A673 (cell line): ENCODE data around the gene NLRP10. TPM values are rescaled to one million over a fixed set of nuclear protein-coding genes. Genes with fewer than 3 reads are reported as not detected.

Experiments used
- BruUV-seq: library from RNA; stranded (reverse); fragments of 400-500 nt; replicated peaks from 2 replicates; lab custom pipeline; 2021; lab: Mats Ljungman, UMichigan
- CTCF ChIA-PET: fragments of 300-600 bp; sonication (Branson Sonifier 250); formaldehyde crosslinking; loops from one replicate; lab custom pipeline; 2022; ENCODE audit warnings: antibody characterized with exemption; lab: Charles Lee
- POLR2A ChIA-PET: fragments of 300-600 bp; sonication (Branson Sonifier 250); formaldehyde crosslinking; loops from one replicate; lab custom pipeline; 2022; ENCODE audit warnings: antibody characterized with exemption; ENCODE audit not compliant: low non-redundant PET; lab: Charles Lee
- DNase-seq: peaks from one replicate; pipeline ENCODE4 v3.0.0-alpha.2; 2015; ENCODE audit warnings: low spot score
- H3K27ac ChIP-seq: fragments of 200-600 bp; sonication (generic); 2 replicates; pipeline ENCODE4 v1.5.1; 2016; ENCODE audit warnings: mixed run types, low read depth, mild to moderate bottlenecking, mixed read lengths, antibody characterized with exemption, low read length; ENCODE audit not compliant: poor library complexity, severe bottlenecking
- H3K27me3 ChIP-seq: fragments of 200-600 bp; sonication (generic); replicated peaks from 2 replicates; pipeline ENCODE4 v1.6.1; 2017; ENCODE audit warnings: mixed run types, low read depth, mild to moderate bottlenecking, mixed read lengths, antibody characterized with exemption, low read length; ENCODE audit not compliant: insufficient read depth, poor library complexity
- H3K36me3 ChIP-seq: fragments of 200-600 bp; sonication (generic); 2 replicates; pipeline ENCODE4 v1.6.1; 2016; ENCODE audit warnings: mixed run types, mild to moderate bottlenecking, mixed read lengths, antibody characterized with exemption, low read length; ENCODE audit not compliant: insufficient read depth, poor library complexity, severe bottlenecking
- H3K4me1 ChIP-seq: fragments of 200-600 bp; sonication (generic); 2 replicates; pipeline ENCODE4 v1.6.1; 2017; ENCODE audit warnings: mixed run types, mild to moderate bottlenecking, mixed read lengths, antibody characterized with exemption, low read length; ENCODE audit not compliant: insufficient read depth, poor library complexity, severe bottlenecking
- H3K4me3 ChIP-seq: fragments of 200-600 bp; sonication (generic); 2 replicates; pipeline ENCODE4 v1.5.1; 2016; ENCODE audit warnings: low read depth, mixed run types, mild to moderate bottlenecking, mixed read lengths, low read length; ENCODE audit not compliant: poor library complexity, severe bottlenecking
- H3K9me3 ChIP-seq: fragments of 200-600 bp; sonication (generic); 2 replicates; pipeline ENCODE4 v1.6.1; 2016; ENCODE audit warnings: mixed run types, low read depth, mild to moderate bottlenecking, mixed read lengths, antibody characterized with exemption, low read length; ENCODE audit not compliant: poor library complexity, severe bottlenecking
- CTCF ChIP-seq: fragments of 300-800, 200-600 bp; sonication (generic); conservative IDR thresholded peaks from 2 replicates; pipeline ENCODE4 v1.5.1; 2017; ENCODE audit warnings: low read depth, mild to moderate bottlenecking, antibody characterized with exemption, low read length, moderate library complexity, mixed read lengths
- EZH2 ChIP-seq: fragments of 200-600 bp; sonication (generic); IDR thresholded peaks from 2 replicates; pipeline ENCODE4 v1.6.1; 2017; ENCODE audit warnings: borderline replicate concordance, low read depth, mild to moderate bottlenecking, mixed read lengths, antibody characterized with exemption, low read length; ENCODE audit not compliant: poor library complexity, severe bottlenecking
- intact Hi-C: fragments of 100-400 bp; cut with micrococcal nuclease; formaldehyde crosslinking; loops from one replicate; pipeline ENCODE4 v1.10.0; 2022; ENCODE audit not compliant: unreplicated experiment
- total RNA-seq: library from RNA; stranded (reverse); gene quantifications from 2 replicates; pipeline ENCODE4 v1.2.3, GENCODE V29; 2021

Gene NLRP10
- total RNA-seq, 1 experiment from 2014 or later: not detected

DNA sequence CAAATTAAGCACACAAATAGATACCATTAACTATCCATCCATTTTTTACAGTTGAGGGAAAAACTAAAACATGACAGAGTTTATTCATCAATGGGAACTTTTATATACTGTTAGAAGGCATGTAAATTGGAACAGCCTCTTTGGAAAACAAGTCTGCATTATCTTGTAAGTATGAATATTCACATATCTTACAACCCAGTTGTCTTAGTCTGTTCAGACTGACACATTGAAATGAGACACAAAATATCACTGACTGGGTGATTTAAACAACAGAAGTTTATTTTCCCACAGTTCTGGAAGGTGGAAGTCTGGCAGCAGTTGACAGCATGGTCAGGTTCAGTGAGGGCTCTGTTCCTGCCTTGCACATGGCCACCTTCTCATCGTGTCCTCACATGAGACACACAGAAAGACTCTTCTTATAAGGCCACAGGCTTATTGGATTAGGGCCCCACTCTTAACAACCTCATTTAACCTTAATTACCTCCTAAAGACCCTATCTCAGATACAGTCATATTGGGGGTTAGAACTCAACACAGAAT is 16.4 kb upstream of the NLRP10 start:
- TF ChIP-seq EZH2 (no peak), CTCF (no peak)
- ChIA-PET POLR2A (no interaction called here), CTCF (no interaction called here)
- Histone ChIP-seq H3K4me3 (no peak overlapping the region), H3K27me3 (no peaks in the 10 kb centered on the region), H3K9me3 (no peaks in the 10 kb centered on the region), H3K27ac (no peak overlapping the region), H3K4me1 (no peaks in the 10 kb centered on the region), H3K36me3 (no peaks in the 10 kb centered on the region)
- BruUV-seq: no TSS peak
- intact Hi-C loops: no loop called here
- no peak for DNase-seq

- Histone ChIP-seq H3K9me3 (no peaks in the 10 kb centered on the region), H3K27me3 (no peaks in the 10 kb centered on the region), H3K36me3 (no peaks in the 10 kb centered on the region), H3K4me1 (no peaks in the 10 kb centered on the region), H3K4me3 (no peak overlapping the region), H3K27ac (no peak overlapping the region)
- no peak for DNase-seq
- CTCF ChIA-PET: no interaction called here
- POLR2A ChIA-PET: no interaction called here
- intact Hi-C loops: no loop called here
- BruUV-seq: no TSS peak
- no peak for TF ChIP-seq EZH2
- no peak for TF ChIP-seq CTCF
These were observed 12.1 kb upstream of the NLRP10 start for GRCh38 chr11:7977232-7977917.

- Histone ChIP-seq H3K27ac (no peak overlapping the region), H3K36me3 (no peaks in the 10 kb centered on the region), H3K4me3 (no peak overlapping the region), H3K27me3 (no peaks in the 10 kb centered on the region), H3K4me1 (no peaks in the 10 kb centered on the region), H3K9me3 (no peaks in the 10 kb centered on the region)
- BruUV-seq: no TSS peak
- intact Hi-C loops: no loop called here
- DNase-seq: no peak
- POLR2A ChIA-PET: no interaction called here
- CTCF ChIA-PET: no interaction called here
- TF ChIP-seq CTCF: no peak
- TF ChIP-seq EZH2: no peak
These were observed 9.4 kb upstream of the NLRP10 start for GRCh38 chr11:7974668-7975067.
